Mammary microvascular endothelial cell (primary cell): ENCODE results near the gene OST4. TPM values are rescaled to one million over a fixed set of nuclear protein-coding genes. Genes with fewer than 3 reads are reported as not detected.

Experiments
- total RNA-seq: library from RNA; depleted of rRNA; stranded (reverse); fragments of >200 nt; gene quantifications from 2 replicates; pipeline ENCODE4 v1.2.3, GENCODE V29; 2015

OST4 gene
- total RNA-seq, result 387 and 401 TPM in 2 replicates

GRCh38 chr2:27071277-27071989 lies at the start of gene OST4:
Gene OST4, minus strand, starts transcription at chr2:27071654.

GRCh38 chr2:27118525-27119329 lies 47.3 kb upstream of the OST4 start, which contains the start of gene CGREF1:
Gene CGREF1, minus strand, starts transcription at chr2:27119128. Its CDS starts 14,762 bp downstream, at chr2:27104366.

GRCh38 chr2:27086724-27087593 lies 15.5 kb upstream of the OST4 start, which contains the start of gene KHK:
Gene KHK, plus strand, starts transcription at chr2:27086772. Its CDS starts 488 bp downstream, at chr2:27087260.

GRCh38 chr2:27078267-27079194 lies 7.1 kb upstream of the OST4 start, which contains the start of gene EMILIN1:
Gene EMILIN1, plus strand, starts transcription at chr2:27078615. Its CDS starts 451 bp downstream, at chr2:27079066.

GRCh38 chr2:27050996-27051901 lies 20.2 kb downstream of the OST4 start, which contains the start of gene AGBL5:
Gene AGBL5, plus strand, starts transcription at chr2:27051668. Its CDS starts 1,291 bp downstream, at chr2:27052959.

GRCh38 chr2:27032495-27033252 lies 38.8 kb downstream of the OST4 start, which contains the start of gene TMEM214:
Gene TMEM214, plus strand, starts transcription at chr2:27032965. Its CDS starts 51 bp downstream, at chr2:27033016.

Other genes with a start within 250 kb of the OST4 start
- not detected in 2 replicates for gene DPYSL5, start 223.5 kb downstream of the OST4 start, total RNA-seq
- gene MAPRE3, start 101.0 kb downstream of the OST4 start, total RNA-seq, result 1.2 and 1.4 TPM in 2 replicates
- gene TMEM214, start 38.7 kb downstream of the OST4 start, total RNA-seq, result 20.1 and 26.9 TPM in 2 replicates
- 16.4 and 17.5 TPM in 2 replicates for gene AGBL5, start 20.0 kb downstream of the OST4 start, total RNA-seq
- gene EMILIN1, start 7.0 kb upstream of the OST4 start, total RNA-seq, result 7.2 and 11.9 TPM in 2 replicates
- 2.0 TPM in 2 replicates for gene KHK, start 15.1 kb upstream of the OST4 start, total RNA-seq
- 1.5 and 3.5 TPM in 2 replicates for gene CGREF1, start 47.5 kb upstream of the OST4 start, total RNA-seq
- not detected in 2 replicates for gene ABHD1, start 52.2 kb upstream of the OST4 start, total RNA-seq
- 46.3 and 47.0 TPM in 2 replicates for gene PREB, start 63.0 kb upstream of the OST4 start, total RNA-seq
- not detected in 2 replicates for gene PRR30, start 67.8 kb upstream of the OST4 start, total RNA-seq
- not detected in 2 replicates for gene TCF23, start 77.3 kb upstream of the OST4 start, total RNA-seq
- 131 and 156 TPM in 2 replicates for gene ATRAID, start 140.4 kb upstream of the OST4 start, total RNA-seq
- gene SLC5A6, start 140.6 kb upstream of the OST4 start, total RNA-seq, result 34.3 and 65.7 TPM in 2 replicates
- gene CAD, start 145.7 kb upstream of the OST4 start, total RNA-seq, result 47.2 and 60.4 TPM in 2 replicates
- 2.7 and 3.4 TPM in 2 replicates for gene SLC30A3, start 191.4 kb upstream of the OST4 start, total RNA-seq
- gene DNAJC5G, start 203.8 kb upstream of the OST4 start, total RNA-seq, result not detected in 2 replicates
- gene TRIM54, start 210.8 kb upstream of the OST4 start, total RNA-seq, result 0.49 TPM in 1 of 2 replicates, not detected in the other
- gene UCN, start 236.8 kb upstream of the OST4 start, total RNA-seq, result not detected in 2 replicates